ENCODE results near the gene SENP7. TPM values are rescaled to one million over a fixed set of nuclear protein-coding genes. Genes with fewer than 3 reads are reported as not detected.
"Not testable (repeated sequence)": the region's sequence is repeated elsewhere in the genome, so short reads cannot be mapped to it uniquely, and the experiment has no call there.

SENP7 gene
- total and polyA plus RNA-seq, 2 experiments from 2014 or later, result 3.5 to 8.2 TPM

DNA sequence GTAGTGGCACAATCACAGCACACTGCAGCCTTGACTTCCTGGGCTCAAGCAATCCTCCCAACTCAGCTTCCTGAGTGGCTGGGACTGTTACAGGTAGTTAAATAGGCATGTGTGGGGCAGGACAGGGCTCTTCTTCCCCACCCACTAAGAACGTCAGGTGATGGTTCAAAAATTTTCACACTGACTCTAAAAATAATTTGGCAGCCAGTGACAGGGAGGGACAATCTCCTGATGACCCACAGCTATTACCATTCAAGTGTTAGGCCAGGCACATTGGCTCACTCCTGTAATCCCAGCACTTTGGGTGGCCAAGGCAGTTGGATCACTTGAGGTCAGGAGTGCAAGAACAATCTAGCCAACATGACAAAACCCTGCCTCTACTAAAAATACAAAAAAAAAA lies 36.5 kb upstream of the SENP7 start:
- in situ Hi-C loops (cut with MboI), result no loop called here
- WGBS, 2 experiments (ENCODE audit: low coverage in 1 of 2, low lambda C conversion rate in 2 of 2, missing lambda C conversion rate in 2 of 2), result 71 to 81% methylated on average over 1 of the region's 1 CpG
- no peak for DNase-seq
- no peaks in the 10 kb centered on the region for H4K20me1 ChIP-seq (ENCODE audit: insufficient read depth)
- no peaks in the 10 kb centered on the region for H3F3A ChIP-seq (ENCODE audit: insufficient read depth)
- TF ChIP-seq EZH2 (IDR thresholded peaks at IDR 0.05; ENCODE audit: insufficient read depth, poor library complexity, severe bottlenecking) (no peak), EZH2phosphoT487 (IDR thresholded peaks at IDR 0.05; ENCODE audit: insufficient read depth, low read depth) (no peak)
- no peak overlapping the region for H3K9ac ChIP-seq
- no peak overlapping the region for H3K27ac ChIP-seq
- H3K36me3 ChIP-seq (ENCODE audit: low read depth), result no peaks in the 10 kb centered on the region
- H3K4me2 ChIP-seq (ENCODE audit: unreplicated experiment), result no peak overlapping the region
- no peaks in the 10 kb centered on the region for H3K9me3 ChIP-seq (ENCODE audit: low read depth)
- no peaks in the 10 kb centered on the region for H3K27me3 ChIP-seq (replicated peaks; ENCODE audit: insufficient read depth)
- H2AFZ ChIP-seq, result no peak overlapping the region
- no peaks in the 10 kb centered on the region for H3K9me2 ChIP-seq (ENCODE audit: insufficient read depth)
- H3K4me3 ChIP-seq, result no peak overlapping the region
- no peaks in the 10 kb centered on the region for H3K79me2 ChIP-seq (ENCODE audit: insufficient read depth)
- no peaks in the 10 kb centered on the region for H3K4me1 ChIP-seq (ENCODE audit: insufficient read depth)

DNA sequence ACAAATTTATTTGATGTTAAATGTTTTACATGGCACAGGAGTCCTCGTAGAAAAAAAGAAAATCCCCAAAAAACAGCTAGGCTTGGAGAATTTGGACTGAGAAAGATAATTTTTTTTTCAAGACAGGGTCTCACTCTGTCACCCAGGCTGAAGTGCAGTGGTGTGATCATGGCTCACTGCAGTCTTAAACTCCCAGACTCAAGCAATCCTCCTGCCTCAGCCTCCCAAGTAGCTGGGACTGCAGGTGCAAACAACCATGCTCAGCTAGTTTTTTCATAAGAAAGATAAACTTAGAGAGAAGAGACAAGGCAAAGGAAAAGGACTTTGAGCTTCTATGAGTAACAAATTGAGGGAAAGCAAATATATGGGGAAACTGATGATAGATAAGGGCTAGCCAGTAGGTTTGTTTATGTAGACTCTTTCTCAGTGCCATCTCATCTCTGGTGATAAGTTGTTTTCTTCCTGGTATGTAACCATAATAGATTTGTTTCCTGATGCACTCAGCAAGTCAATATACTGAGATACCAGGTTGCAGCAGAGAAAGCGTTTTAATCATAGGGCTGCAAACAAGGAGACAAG lies 35.6 kb upstream of the SENP7 start:
- no peaks in the 10 kb centered on the region for H3K27me3 ChIP-seq (replicated peaks; ENCODE audit: insufficient read depth)
- no peak overlapping the region for H3K9ac ChIP-seq
- H3K27ac ChIP-seq, result no peak overlapping the region
- no peaks in the 10 kb centered on the region for H4K20me1 ChIP-seq (ENCODE audit: insufficient read depth)
- no peak for DNase-seq
- H3K4me1 ChIP-seq (ENCODE audit: insufficient read depth), result no peaks in the 10 kb centered on the region
- no peak overlapping the region for H2AFZ ChIP-seq
- H3F3A ChIP-seq (ENCODE audit: insufficient read depth), result no peaks in the 10 kb centered on the region
- H3K9me2 ChIP-seq (ENCODE audit: insufficient read depth), result no peaks in the 10 kb centered on the region
- no peak for TF ChIP-seq EZH2 (IDR thresholded peaks at IDR 0.05; ENCODE audit: insufficient read depth, poor library complexity, severe bottlenecking)
- TF ChIP-seq EZH2phosphoT487 (IDR thresholded peaks at IDR 0.05; ENCODE audit: insufficient read depth, low read depth), result no peak
- no peak overlapping the region for H3K4me2 ChIP-seq (ENCODE audit: unreplicated experiment)
- in situ Hi-C loops (cut with MboI), result no loop called here
- H3K9me3 ChIP-seq (ENCODE audit: low read depth), result no peaks in the 10 kb centered on the region
- H3K79me2 ChIP-seq (ENCODE audit: insufficient read depth), result no peaks in the 10 kb centered on the region
- H3K4me3 ChIP-seq, result no peak overlapping the region
- 38 to 42% methylated on average over 2 of the region's 2 CpGs for WGBS, 2 experiments (ENCODE audit: low coverage in 1 of 2, low lambda C conversion rate in 2 of 2, missing lambda C conversion rate in 2 of 2)
- no peaks in the 10 kb centered on the region for H3K36me3 ChIP-seq (ENCODE audit: low read depth)

DNA sequence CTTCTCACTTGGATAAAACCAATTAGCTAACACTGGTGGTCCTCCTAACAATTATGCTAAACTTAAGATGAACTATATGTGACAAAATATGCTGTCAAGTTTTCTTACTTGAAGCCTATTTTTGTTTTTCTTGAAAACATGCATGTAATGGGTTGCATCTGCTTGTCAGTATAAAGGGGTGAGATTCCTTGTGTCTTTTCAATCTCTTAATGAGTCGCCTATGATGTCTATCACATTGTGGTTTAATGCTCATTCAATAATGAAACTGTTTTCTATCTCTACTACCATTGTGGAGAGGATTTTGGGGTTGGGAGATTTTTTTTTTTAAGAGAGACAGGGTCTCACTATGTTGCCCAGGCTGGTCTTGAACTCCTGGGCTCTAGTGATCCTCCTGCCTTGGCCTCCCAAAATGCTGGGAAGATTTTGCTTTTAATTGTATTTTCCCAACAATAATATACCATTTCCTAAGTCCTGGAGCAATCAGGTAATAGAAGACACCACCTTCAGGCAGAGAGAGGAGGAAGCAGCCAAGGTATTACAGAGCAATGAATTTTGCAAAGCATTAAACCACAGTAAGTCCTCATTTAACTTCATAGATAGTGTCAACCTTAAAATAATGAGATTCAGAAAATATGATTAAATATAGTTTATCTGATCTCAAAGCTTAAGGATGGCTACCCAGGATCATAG lies 31.3 kb upstream of the SENP7 start:
- Histone ChIP-seq H3K4me3 (no peak overlapping the region), H3K9me3 (ENCODE audit: low read depth) (no peaks in the 10 kb centered on the region), H3K79me2 (ENCODE audit: insufficient read depth) (no peaks in the 10 kb centered on the region), H3K9me2 (ENCODE audit: insufficient read depth) (no peaks in the 10 kb centered on the region), H2AFZ (no peak overlapping the region), H3K9ac (no peak overlapping the region), H3F3A (ENCODE audit: insufficient read depth) (no peaks in the 10 kb centered on the region), H3K4me1 (ENCODE audit: insufficient read depth) (no peaks in the 10 kb centered on the region), H3K27me3 (replicated peaks; ENCODE audit: insufficient read depth) (no peaks in the 10 kb centered on the region; the same call in 1 of the 2 replicates), H3K4me2 (ENCODE audit: unreplicated experiment) (no peak overlapping the region), H3K27ac (no peak overlapping the region), H3K36me3 (ENCODE audit: low read depth) (no peaks in the 10 kb centered on the region), H4K20me1 (ENCODE audit: insufficient read depth) (no peaks in the 10 kb centered on the region)
- TF ChIP-seq EZH2 (IDR thresholded peaks at IDR 0.05; ENCODE audit: insufficient read depth, poor library complexity, severe bottlenecking), result no peak
- no peak for TF ChIP-seq EZH2phosphoT487 (IDR thresholded peaks at IDR 0.05; ENCODE audit: insufficient read depth, low read depth)
- in situ Hi-C loops (cut with MboI), result no loop called here
- no peak for DNase-seq
- WGBS, 2 experiments (ENCODE audit: low coverage in 1 of 2, low lambda C conversion rate in 2 of 2, missing lambda C conversion rate in 2 of 2), result 35 to 48% methylated on average over 1 of the region's 1 CpG

DNA sequence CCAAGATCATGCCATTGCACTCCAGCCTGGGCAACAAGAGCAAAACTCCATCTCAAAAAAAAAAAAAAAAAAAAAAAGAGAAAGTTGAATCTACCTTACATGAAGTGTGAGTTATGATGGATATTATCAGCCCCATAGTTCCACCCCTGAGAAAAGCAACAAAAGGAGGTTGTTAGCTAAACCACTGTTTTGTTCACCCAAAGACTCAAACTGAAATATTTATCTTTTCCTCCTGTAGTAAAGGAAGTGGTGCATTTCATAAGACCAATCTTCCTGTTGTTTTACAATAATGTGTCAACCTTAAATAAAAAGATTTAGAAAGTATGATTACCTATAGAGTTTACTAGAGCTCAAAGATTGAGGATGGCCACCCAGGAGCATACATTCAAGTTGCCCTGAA lies 29.9 kb upstream of the SENP7 start:
- Histone ChIP-seq H3K79me2 (ENCODE audit: insufficient read depth) (no peaks in the 10 kb centered on the region), H3K4me1 (ENCODE audit: insufficient read depth) (no peaks in the 10 kb centered on the region), H3K4me2 (ENCODE audit: unreplicated experiment) (no peak overlapping the region), H3F3A (ENCODE audit: insufficient read depth) (no peaks in the 10 kb centered on the region), H2AFZ (no peak overlapping the region), H3K9me3 (ENCODE audit: low read depth) (no peaks in the 10 kb centered on the region), H4K20me1 (ENCODE audit: insufficient read depth) (no peaks in the 10 kb centered on the region), H3K9ac (no peak overlapping the region), H3K27me3 (replicated peaks; ENCODE audit: insufficient read depth) (no peaks in the 10 kb centered on the region; the same call in 1 of the 2 replicates), H3K9me2 (ENCODE audit: insufficient read depth) (no peaks in the 10 kb centered on the region), H3K4me3 (no peak overlapping the region), H3K36me3 (ENCODE audit: low read depth) (no peaks in the 10 kb centered on the region), H3K27ac (no peak overlapping the region)
- in situ Hi-C loops (cut with MboI), result no loop called here
- TF ChIP-seq EZH2phosphoT487 (IDR thresholded peaks at IDR 0.05; ENCODE audit: insufficient read depth, low read depth) (no peak), EZH2 (IDR thresholded peaks at IDR 0.05; ENCODE audit: insufficient read depth, poor library complexity, severe bottlenecking) (no peak)
- no peak for DNase-seq

DNA sequence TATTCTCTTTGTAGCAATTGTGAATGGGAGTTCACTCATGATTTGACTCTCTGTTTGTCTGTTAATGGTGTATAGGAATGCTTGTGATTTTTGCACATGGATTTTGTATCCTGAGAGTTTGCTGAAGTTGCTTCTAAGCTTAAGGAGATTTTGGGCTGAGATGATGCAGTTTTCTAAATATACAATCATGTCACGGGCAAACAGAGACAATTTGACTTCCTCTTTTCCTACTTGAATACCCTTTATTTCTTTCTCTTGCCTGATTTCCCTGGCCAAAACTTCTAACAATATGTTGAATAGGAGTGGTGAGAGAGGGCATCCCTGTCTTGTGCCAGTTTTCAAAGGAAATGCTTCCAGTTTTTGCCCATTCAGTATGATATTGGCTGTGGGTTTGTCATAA lies 23.9 kb upstream of the SENP7 start:
- H3K79me2 ChIP-seq (ENCODE audit: insufficient read depth); H3K4me2 ChIP-seq (ENCODE audit: unreplicated experiment); H3K27me3 ChIP-seq (replicated peaks; ENCODE audit: insufficient read depth); H3K9me3 ChIP-seq (ENCODE audit: low read depth); in situ Hi-C loops (cut with MboI); H3F3A ChIP-seq (ENCODE audit: insufficient read depth); H3K9me2 ChIP-seq (ENCODE audit: insufficient read depth); H2AFZ ChIP-seq; H3K4me3 ChIP-seq; DNase-seq; H3K9ac ChIP-seq; H3K36me3 ChIP-seq (ENCODE audit: low read depth); H3K27ac ChIP-seq; H4K20me1 ChIP-seq (ENCODE audit: insufficient read depth); H3K4me1 ChIP-seq (ENCODE audit: insufficient read depth): not testable (repeated sequence)
- WGBS, 2 experiments (ENCODE audit: low coverage in 1 of 2, low lambda C conversion rate in 2 of 2, missing lambda C conversion rate in 2 of 2), result 74 to 79% methylated on average over 1 of the region's 1 CpG

Data from GM23248 (cell line).